SKM-1 (cell line): ENCODE results near the gene KRTAP4-16.
"Not testable (repeated sequence)": the region's sequence is repeated elsewhere in the genome, so short reads cannot be mapped to it uniquely, and the experiment has no call there.

ENCODE experiments used
- DNase-seq: peaks from one replicate; lab custom pipeline; 2025; ENCODE audit not compliant: unreplicated experiment; lab: John Stamatoyannopoulos, UW

KRTAP4-16 gene

GRCh38 chr17:41076788-41077187, 25.2 kb downstream of the KRTAP4-16 start:
- DNase-seq = no peak

- DNase-seq = no peak
These were observed 28.3 kb downstream of the KRTAP4-16 start for GRCh38 chr17:41073676-41074075.

GRCh38 chr17:41071606-41072360, 30.2 kb downstream of the KRTAP4-16 start:
- DNase-seq = no peak

DNA sequence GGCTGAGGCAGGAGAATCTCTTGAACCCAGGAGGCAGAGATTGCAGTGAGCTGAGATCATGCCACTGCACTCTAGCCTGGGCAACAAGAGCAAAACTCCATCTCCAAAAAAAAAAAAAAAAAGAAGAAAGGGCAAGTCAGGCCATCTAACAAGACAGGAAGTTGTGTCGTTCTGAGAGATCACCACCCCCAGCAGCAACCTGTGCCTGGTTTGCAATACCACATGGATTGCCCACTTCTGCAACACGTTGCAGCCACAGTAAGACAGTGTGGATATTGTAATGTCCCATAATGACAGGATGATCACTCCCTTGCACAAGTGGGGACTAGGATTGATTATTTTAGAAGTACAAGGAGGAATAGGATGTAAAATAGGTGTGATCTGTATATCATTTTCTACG, 33.0 kb downstream of the KRTAP4-16 start:
- no peak for DNase-seq

- DNase-seq = no peak
These were observed 34.7 kb downstream of the KRTAP4-16 start for GRCh38 chr17:41067281-41067680.

- DNase-seq = no peak
These were observed 36.0 kb downstream of the KRTAP4-16 start, which contains the start of gene KRTAP2-4 for GRCh38 chr17:41065829-41066624. TSS of gene KRTAP2-4 (minus strand) at chr17:41065879. CDS start at chr17:41065845, 34 bp downstream.

- not testable (repeated sequence) for DNase-seq
These were observed 36.9 kb downstream of the KRTAP4-16 start for GRCh38 chr17:41065016-41065689.

- DNase-seq = no peak
These were observed 37.7 kb downstream of the KRTAP4-16 start for GRCh38 chr17:41064301-41064700.

GRCh38 chr17:41063449-41063848, 38.6 kb downstream of the KRTAP4-16 start:
- no peak for DNase-seq

DNA sequence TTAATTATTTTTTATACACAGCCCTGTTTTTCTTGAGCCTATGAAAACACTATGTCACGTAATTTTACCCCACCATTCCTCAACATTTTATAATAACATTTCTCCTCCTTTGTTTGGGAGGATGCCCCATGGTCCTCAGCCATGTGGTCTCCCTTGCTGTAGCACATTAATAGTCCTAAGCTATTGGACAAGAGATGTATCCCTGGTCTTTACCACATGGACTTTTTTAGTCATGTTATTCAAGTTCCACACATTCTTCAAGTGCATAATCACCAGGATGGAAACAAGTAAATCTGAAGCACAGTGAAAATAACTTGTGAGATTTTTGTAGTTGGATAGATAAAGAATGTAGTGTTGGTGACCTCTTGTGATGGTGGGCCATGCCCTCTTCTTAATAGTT, 40.0 kb downstream of the KRTAP4-16 start:
- no peak for DNase-seq

DNA sequence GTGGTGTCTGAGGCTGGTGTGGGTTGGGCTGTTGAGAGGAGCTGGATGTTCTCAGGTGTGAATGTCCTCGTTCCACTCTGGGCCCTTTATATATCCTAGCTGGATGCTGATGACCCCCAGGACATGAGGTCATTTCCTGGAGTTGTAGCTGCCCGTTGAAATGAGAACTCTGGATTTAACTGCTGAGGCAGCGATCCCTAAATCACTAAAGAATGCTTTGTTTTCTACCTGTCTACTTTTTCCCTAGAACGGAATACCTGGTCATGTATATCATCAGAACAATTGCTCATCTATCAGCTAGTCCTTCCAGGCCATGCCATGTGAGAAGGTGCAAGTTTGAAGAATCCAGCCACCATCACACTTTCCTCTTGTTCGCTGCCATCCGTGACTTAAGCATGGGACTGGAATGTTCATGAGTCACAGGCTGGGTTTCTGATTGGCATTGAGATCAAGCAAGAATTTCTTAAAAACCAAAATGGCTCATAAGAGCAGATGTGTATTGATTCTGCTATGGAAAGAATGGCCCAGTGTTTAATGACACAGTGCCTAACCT, 41.9 kb downstream of the KRTAP4-16 start, which contains the start of gene KRTAP2-3:
Gene KRTAP2-3, minus strand, starts transcription at position 63 of the 553 bp plus-strand sequence. CDS start 64 bp downstream, outside the sequence.
- no peak for DNase-seq

- not testable (repeated sequence) for DNase-seq
These were observed 42.5 kb downstream of the KRTAP4-16 start for GRCh38 chr17:41059276-41060051.

DNA sequence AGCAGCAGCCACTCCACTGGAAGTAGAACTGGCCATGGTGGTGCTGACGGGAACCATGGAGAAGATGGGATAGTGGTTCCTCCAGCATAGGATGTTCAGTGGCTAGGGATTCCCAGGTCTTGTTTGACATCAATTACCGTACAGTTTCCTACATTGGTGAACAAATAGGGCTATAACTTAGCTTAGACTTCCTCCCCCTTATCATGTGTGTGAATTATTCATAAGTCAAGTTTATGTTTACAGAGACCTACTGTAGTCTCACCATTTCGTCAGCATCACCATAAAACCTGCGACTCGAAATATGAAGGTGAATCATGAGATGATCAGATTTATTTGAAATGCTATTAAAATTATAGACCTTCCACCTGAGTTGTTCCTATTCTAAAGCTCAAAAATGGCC, 43.3 kb downstream of the KRTAP4-16 start:
- DNase-seq = no peak

GRCh38 chr17:41057547-41057946, 44.5 kb downstream of the KRTAP4-16 start:
- no peak for DNase-seq

DNA sequence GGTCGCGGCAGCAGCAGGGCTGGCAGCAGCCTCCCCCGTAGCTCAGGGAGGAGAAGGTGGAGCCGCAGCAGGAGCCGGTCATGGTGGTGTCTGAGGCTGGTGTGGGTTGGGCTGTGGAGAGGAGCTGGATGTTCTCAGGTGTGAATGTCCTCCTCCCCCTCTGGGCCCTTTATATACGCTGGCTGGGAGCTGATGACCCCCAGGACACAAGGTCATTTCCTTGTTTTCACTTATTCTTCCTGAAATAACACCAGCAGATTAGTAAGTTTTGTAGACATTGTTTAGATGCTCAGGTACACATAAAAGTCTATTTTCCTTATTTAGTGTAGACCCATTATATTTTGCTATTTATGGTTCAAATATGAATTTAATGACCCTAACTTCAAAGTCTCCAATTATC, 46.9 kb downstream of the KRTAP4-16 start, which contains the start of gene KRTAP2-2:
Gene KRTAP2-2, minus strand, starts transcription at position 101 of the 400 bp plus-strand sequence. Its CDS starts 19 bp downstream, at position 82.
- not testable (repeated sequence) for DNase-seq

- not testable (repeated sequence) for DNase-seq
These were observed 47.5 kb downstream of the KRTAP4-16 start for GRCh38 chr17:41054556-41054955.

DNA sequence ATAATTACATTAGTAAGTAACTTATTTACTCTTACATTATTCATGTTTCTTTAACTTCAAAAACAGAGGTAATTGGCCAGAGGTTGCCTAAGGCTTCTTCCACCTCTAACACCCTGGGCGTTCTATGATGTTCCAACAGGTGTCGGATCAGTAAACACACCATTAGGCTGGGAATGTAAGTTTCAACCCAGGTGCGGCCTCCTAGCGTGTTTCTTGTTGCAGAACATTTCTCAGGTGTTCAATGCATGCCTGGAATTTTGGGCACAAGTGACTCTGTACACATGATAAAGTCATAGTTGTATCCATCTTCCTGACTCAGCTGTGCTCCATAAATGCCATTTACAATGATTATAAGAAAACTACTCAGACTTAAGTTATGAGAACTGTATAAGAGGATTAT, 48.0 kb downstream of the KRTAP4-16 start:
- no peak for DNase-seq

GRCh38 chr17:41052566-41052965, 49.4 kb downstream of the KRTAP4-16 start:
- no peak for DNase-seq
